HL-60 (cell line): Measurements from ENCODE around the gene KCNAB1.

Experiments
- CTCF ChIP-seq: IDR thresholded peaks from one replicate; pipeline ENCODE4 v1.5.1; 2011; ENCODE audit warnings: low read length, control low read depth, inconsistent platforms; ENCODE audit not compliant: insufficient read depth
- GABPA ChIP-seq: IDR thresholded peaks from 2 replicates; pipeline ENCODE4 v1.6.1; 2012; ENCODE audit warnings: low read depth

GRCh38 chr3:156469456-156469855, 349.1 kb downstream of the KCNAB1 start:
- TF ChIP-seq GABPA, result no peak
- no peak for TF ChIP-seq CTCF
